ENCODE results near the gene XPO1. TPM values are rescaled to one million over a fixed set of nuclear protein-coding genes. Genes with fewer than 3 reads are reported as not detected.

The XPO1 gene
- total and polyA plus RNA-seq, 3 donors from 2014 or later = 108 to 239 (median 236) TPM

GRCh38 chr2:61529944-61530735 lies 8.0 kb downstream of the XPO1 start:
- H3K27me3 ChIP-seq = no peaks in the 10 kb centered on the region
- TF ChIP-seq POLR2A (IDR thresholded peaks at IDR 0.05) (no peak), CTCF (IDR thresholded peaks at IDR 0.05) (no peak)
- no peaks in the 10 kb centered on the region for H3K9me3 ChIP-seq
- H3K4me1 ChIP-seq = peaks cover 9% of the 10 kb centered on the region
- no peaks in the 10 kb centered on the region for H3K36me3 ChIP-seq (ENCODE audit: low read depth, missing control alignments)
- WGBS, 2 donors = 60 to 79% methylated on average over 3 of the region's 3 CpGs
- intact Hi-C loops (cut with DNase I; ENCODE audit: low total_unique reads) = no loop called here
- no peak overlapping the region for H3K4me3 ChIP-seq
- DNase-seq = no peak
- no peak overlapping the region for H3K27ac ChIP-seq

GRCh38 chr2:61520261-61520660 lies 17.9 kb downstream of the XPO1 start:
- peak; percentile 70 for DNase-seq
- H3K27ac ChIP-seq = no peak overlapping the region
- H3K9me3 ChIP-seq = no peaks in the 10 kb centered on the region
- H3K27me3 ChIP-seq = no peaks in the 10 kb centered on the region
- intact Hi-C loops (cut with DNase I; ENCODE audit: low total_unique reads) = loop anchor here (5.0 kb wide), 1 partner anchor 288 kb away; no protein-coding TSS in a partner anchor
- 72 to 76% methylated on average over 3 of the region's 3 CpGs for WGBS, 2 donors
- no peak for TF ChIP-seq CTCF (IDR thresholded peaks at IDR 0.05)
- TF ChIP-seq POLR2A (IDR thresholded peaks at IDR 0.05) = no peak
- no peak overlapping the region for H3K4me3 ChIP-seq
- H3K36me3 ChIP-seq (ENCODE audit: low read depth, missing control alignments) = no peaks in the 10 kb centered on the region
- peaks cover 22% of the 10 kb centered on the region for H3K4me1 ChIP-seq

- no peaks in the 10 kb centered on the region for H3K27me3 ChIP-seq
- H3K4me3 ChIP-seq = no peak overlapping the region
- H3K27ac ChIP-seq = no peak overlapping the region
- DNase-seq = no peak
- TF ChIP-seq POLR2A (IDR thresholded peaks at IDR 0.05) (no peak), CTCF (IDR thresholded peaks at IDR 0.05) (no peak)
- no peaks in the 10 kb centered on the region for H3K4me1 ChIP-seq
- no peaks in the 10 kb centered on the region for H3K9me3 ChIP-seq
- no peaks in the 10 kb centered on the region for H3K36me3 ChIP-seq (ENCODE audit: low read depth, missing control alignments)
- WGBS, 2 donors = 74 to 91% methylated on average over 11 to 12 of the region's 12 CpGs
- intact Hi-C loops (cut with DNase I; ENCODE audit: low total_unique reads) = no loop called here
These were observed 25.3 kb downstream of the XPO1 start for GRCh38 chr2:61512768-61513398.

GRCh38 chr2:61510674-61511671 lies 27.2 kb downstream of the XPO1 start:
- no peaks in the 10 kb centered on the region for H3K4me1 ChIP-seq
- DNase-seq = no peak
- peak overlapping the region in 1 of 2 donors; percentile 23 for H3K27ac ChIP-seq
- no peaks in the 10 kb centered on the region for H3K27me3 ChIP-seq
- 80 to 93% methylated on average over 19 of the region's 19 CpGs for WGBS, 2 donors
- TF ChIP-seq CTCF (IDR thresholded peaks at IDR 0.05) (no peak), POLR2A (IDR thresholded peaks at IDR 0.05) (no peak)
- no peaks in the 10 kb centered on the region for H3K36me3 ChIP-seq (ENCODE audit: low read depth, missing control alignments)
- no peaks in the 10 kb centered on the region for H3K9me3 ChIP-seq
- no peak overlapping the region for H3K4me3 ChIP-seq
- intact Hi-C loops (cut with DNase I; ENCODE audit: low total_unique reads) = no loop called here
